ENCODE results near the gene TMC4. TPM values are rescaled to one million over a fixed set of nuclear protein-coding genes. Genes with fewer than 3 reads are reported as not detected.

The TMC4 gene
- total and polyA plus RNA-seq, 10 donors, result 0.12 to 4.0 (median 0.77) TPM; not detected in 2

DNA sequence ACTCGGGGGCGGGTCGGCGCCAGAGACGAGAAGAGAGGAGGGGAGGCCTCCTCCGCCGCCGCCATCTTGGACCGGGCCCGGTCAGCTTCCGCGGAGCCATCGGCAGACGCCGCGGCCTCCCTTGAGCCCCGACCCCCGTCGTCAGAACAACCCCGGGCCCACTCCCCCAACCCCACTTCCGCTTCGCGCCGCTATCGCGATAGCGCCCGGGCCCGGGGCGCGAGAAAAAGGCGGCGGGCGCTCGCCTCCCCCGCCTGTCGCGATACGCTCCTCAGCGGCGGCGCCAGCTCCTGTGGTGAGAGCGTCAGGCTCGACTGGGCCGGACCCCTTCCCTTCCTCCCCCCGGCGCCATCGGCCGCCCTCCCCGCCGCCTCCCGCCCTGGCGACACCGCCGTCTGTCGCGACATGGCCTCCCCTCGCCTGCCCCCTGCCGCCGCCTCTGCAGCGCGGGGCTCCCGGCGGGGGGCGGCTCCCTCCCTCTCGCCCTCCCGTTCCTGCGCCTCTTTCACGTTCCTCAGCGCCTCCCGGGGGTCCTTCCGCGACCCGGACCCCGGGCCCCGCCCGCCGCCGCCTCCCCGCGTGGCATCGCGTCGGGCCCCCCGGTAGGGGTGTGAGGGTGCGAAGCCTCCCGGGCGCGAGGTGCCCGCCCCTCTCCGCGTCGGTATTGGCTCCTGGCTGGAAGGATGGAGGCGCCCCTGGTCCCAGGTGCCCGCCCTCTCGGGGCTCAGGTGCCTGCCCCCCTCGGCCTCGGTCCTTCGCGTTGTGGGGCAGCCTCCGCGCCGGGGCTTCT is 35.1 kb downstream of the TMC4 start, which contains the start of gene CNOT3:
Gene CNOT3, plus strand, starts transcription at position 64 of the 790 bp plus-strand sequence. CDS start 5,217 bp downstream, outside the sequence.
- intact Hi-C loops (cut with DNase I; ENCODE audit: low total_unique reads), result no loop called here
- H3K9me3 ChIP-seq, result no peaks in the 10 kb centered on the region
- H3K4me1 ChIP-seq, result peaks cover 24 to 56% (median 50%) of the 10 kb centered on the region in 6 donors
- peak; percentile 94 to 96 (median 95) for TF ChIP-seq POLR2AphosphoS5 (IDR thresholded peaks at IDR 0.05)
- TF ChIP-seq CTCF (IDR thresholded peaks at IDR 0.05 in 8 of 11, conservative IDR thresholded peaks at IDR 0.05 in 3 of 11), result peak in 1 of 11 experiments; percentile 32
- peak in 1 of 3 donors; percentile 81 for TF ChIP-seq POLR2A (IDR thresholded peaks at IDR 0.05)
- H3K36me3 ChIP-seq, result peaks cover 0 to 47% (median 13%) of the 10 kb centered on the region in 6 donors
- DNase-seq, result peak; percentile 89
- no peaks in the 10 kb centered on the region for H3K27me3 ChIP-seq (replicated peaks in 1 of 7)
- H3K27ac ChIP-seq, result peak within 1 kb of the TSS; percentile 86 to 98 (median 96)
- peak within 1 kb of the TSS; percentile 73 to 97 (median 92) for H3K4me3 ChIP-seq
- 0 to 1% (median 1%) methylated on average over 19 to 103 of the region's 103 CpGs for WGBS, 5 donors

DNA sequence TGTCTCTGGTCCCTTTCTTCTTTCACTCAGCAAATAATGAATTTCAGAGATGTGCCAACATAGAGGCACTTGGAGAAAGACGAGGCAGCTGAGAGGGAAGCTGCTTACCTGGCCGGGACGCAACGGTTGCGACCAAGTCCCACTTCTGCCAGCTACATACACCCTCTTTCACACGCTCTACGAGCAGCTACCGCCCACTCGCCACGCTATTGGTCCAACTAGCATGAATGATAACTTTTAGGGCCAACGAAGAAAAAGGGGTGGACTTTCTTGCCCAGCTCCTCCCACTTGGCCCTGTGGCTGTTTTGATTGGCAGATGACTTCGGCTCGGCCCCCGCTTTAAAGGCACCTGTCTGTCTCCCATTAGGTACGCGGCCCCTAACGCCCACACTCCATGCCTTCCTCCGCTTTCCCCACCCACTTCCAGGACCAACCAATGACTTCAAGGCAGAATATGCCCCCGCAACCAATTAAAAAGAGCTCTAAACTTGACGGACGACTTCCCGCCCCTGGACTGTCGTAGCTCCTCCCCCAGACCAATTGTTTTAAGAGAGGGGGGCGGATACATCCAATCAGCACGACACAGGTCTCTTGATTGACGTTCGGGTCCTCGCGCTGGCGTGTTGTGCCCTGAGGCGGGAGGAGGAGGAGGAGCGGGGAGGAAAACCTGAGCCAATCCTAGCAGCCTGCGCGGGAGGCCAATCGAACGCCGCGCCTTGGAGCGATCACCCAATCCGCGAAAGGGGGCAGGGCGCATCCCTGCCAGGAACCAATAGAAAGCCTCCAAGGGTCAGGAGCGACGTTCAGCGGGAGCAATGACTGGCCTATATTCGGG is 35.9 kb downstream of the TMC4 start:
- Histone ChIP-seq H3K36me3 (peaks cover 0 to 47% (median 11%) of the 10 kb centered on the region in 6 donors), H3K4me3 (peak overlapping the region; percentile 73 to 97 (median 92)), H3K27ac (peak overlapping the region; percentile 86 to 98 (median 96)), H3K9me3 (no peaks in the 10 kb centered on the region), H3K4me1 (peaks cover 24 to 55% (median 50%) of the 10 kb centered on the region in 6 donors), H3K27me3 (replicated peaks in 1 of 7) (no peaks in the 10 kb centered on the region)
- 0 to 1% (median 0%) methylated on average over 30 to 46 of the region's 46 CpGs for WGBS, 5 donors
- intact Hi-C loops (cut with DNase I; ENCODE audit: low total_unique reads), result no loop called here
- TF ChIP-seq CTCF (IDR thresholded peaks at IDR 0.05 in 8 of 11, conservative IDR thresholded peaks at IDR 0.05 in 3 of 11) (peak in 2 of 11 experiments; percentile 12 to 14), POLR2AphosphoS5 (IDR thresholded peaks at IDR 0.05) (peak in 2 of 3 donors; percentile 88 to 89), POLR2A (IDR thresholded peaks at IDR 0.05) (peak; percentile 44 to 73 (median 61))
- peak; percentile 99 for DNase-seq

DNA sequence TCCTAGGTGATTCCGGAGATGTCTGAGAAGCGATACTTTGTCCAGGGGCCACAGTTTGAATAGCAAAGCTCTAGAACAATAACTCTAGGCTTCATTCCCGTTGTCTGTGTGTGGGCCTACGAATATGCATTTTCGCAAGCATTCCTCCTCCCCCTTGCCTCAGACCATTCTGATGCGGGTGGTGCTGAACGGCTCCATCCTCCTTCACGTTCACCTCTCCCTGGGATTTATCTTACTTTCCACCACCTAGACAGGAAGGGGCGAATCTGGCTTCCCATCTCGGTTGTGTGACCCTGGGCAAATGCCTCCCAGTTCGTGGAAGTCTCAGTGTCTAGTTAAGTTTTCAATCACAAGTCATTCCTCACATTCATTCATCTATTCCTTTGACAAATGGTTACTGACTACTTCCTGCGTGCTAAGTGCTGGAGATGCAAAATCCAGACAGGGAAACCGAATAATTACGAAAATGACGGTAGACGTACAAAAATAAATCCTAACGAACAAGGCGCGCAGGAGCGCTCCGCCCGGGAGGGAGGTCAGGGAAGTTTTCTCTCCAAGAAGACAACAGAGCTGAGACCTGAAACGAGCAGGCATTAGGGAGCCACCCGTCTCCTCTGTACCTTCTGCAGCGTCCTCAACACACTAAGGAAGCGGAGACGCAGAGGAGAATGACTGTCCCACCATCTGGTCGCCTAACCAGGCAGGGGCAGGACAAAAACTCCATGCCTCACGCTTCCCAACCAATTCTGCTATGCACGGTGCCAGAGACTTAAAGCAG is 36.7 kb downstream of the TMC4 start:
- TF ChIP-seq POLR2A (IDR thresholded peaks at IDR 0.05) (no peak), POLR2AphosphoS5 (IDR thresholded peaks at IDR 0.05) (no peak), CTCF (IDR thresholded peaks at IDR 0.05 in 8 of 11, conservative IDR thresholded peaks at IDR 0.05 in 3 of 11) (no peak)
- H3K27ac ChIP-seq, result peak overlapping the region in 7 of 8 donors; percentile 62 to 98 (median 82)
- DNase-seq, result no peak
- H3K4me3 ChIP-seq, result peak overlapping the region; percentile 14 to 97 (median 48)
- 6 to 7% (median 7%) methylated on average over 28 to 30 of the region's 30 CpGs for whole genome bisulfite sequencing, 5 donors
- H3K36me3 ChIP-seq, result peaks cover 0 to 47% (median 19%) of the 10 kb centered on the region in 6 donors
- no peaks in the 10 kb centered on the region for H3K27me3 ChIP-seq (replicated peaks in 1 of 7)
- intact Hi-C loops (cut with DNase I; ENCODE audit: low total_unique reads), result no loop called here
- H3K4me1 ChIP-seq, result peaks cover 24 to 47% (median 45%) of the 10 kb centered on the region in 6 donors
- H3K9me3 ChIP-seq, result no peaks in the 10 kb centered on the region
